ENCODE measurements around the gene SURF1.

GRCh38 chr9:133346021-133346785, 10.1 kb downstream of the SURF1 start:
- TF ChIP-seq EZH2 (IDR thresholded peaks at IDR 0.05; ENCODE audit: borderline replicate concordance, low read length) (no peak), CTCF (conservative IDR thresholded peaks at IDR 0.05 in 1 of 2, IDR thresholded peaks at IDR 0.05 in 1 of 2; ENCODE audit: extremely low read depth in 1 of 2, insufficient read depth in 1 of 2, low read depth in 1 of 2, low read length in 2 of 2) (no peak)
